Psoas muscle (tissue), 8 donors: ENCODE data around the gene SH3D21. TPM values are rescaled to one million over a fixed set of nuclear protein-coding genes. Genes with fewer than 3 reads are reported as not detected.

Experiments
- ATAC-seq, 4 donors: fragments of 200-7000 bp; cut with Tn5 transposase; one replicate each; pipeline ENCODE4 v1.9.1; 2020; ENCODE audit warnings: moderate library complexity in 3 of 4, mild to moderate bottlenecking in 2 of 4
- DNase-seq, 2 donors: peaks; one replicate each; pipeline ENCODE4 v3.0.0-alpha.2; 2020
- H3K27ac ChIP-seq: fragments of 200-600 bp; one replicate; pipeline ENCODE4 v1.8.0; 2022
- H3K27me3 ChIP-seq, 3 donors: fragments of 200-600 bp in 1 of 3; one replicate each; pipeline versions ENCODE4 v1.6.1 to v1.8.0; 2013 to 2022; ENCODE audit warnings: low read length in 2 of 3, mild to moderate bottlenecking in 2 of 3, moderate library complexity in 1 of 3; ENCODE audit not compliant: insufficient read depth in 3 of 3
- H3K36me3 ChIP-seq, 2 donors: fragments of 200-600 bp in 1 of 2; one replicate each; pipeline versions ENCODE4 v1.6.1 to v1.8.0; 2013 to 2022; ENCODE audit warnings: low read depth in 1 of 2, mild to moderate bottlenecking in 1 of 2, moderate library complexity in 1 of 2; ENCODE audit not compliant: insufficient read depth in 1 of 2
- H3K4me1 ChIP-seq: fragments of 200-600 bp; one replicate; pipeline ENCODE4 v1.8.0; 2022
- H3K4me3 ChIP-seq: fragments of 200-600 bp; one replicate; pipeline ENCODE4 v1.8.0; 2022; ENCODE audit warnings: mild to moderate bottlenecking
- H3K9me3 ChIP-seq: fragments of 200-600 bp; one replicate; pipeline ENCODE4 v1.8.0; 2022
- CTCF ChIP-seq: fragments of 200-600 bp; IDR thresholded peaks from one replicate; pipeline ENCODE4 v1.8.0; 2022; ENCODE audit warnings: antibody characterized with exemption
- WGBS, 3 donors: extraction: QIAGEN DNeasy Blood & Tissue Kit; methylation state at CpG; one replicate each; pipeline versions ENCODE4 v1.1.6 to v1.1.7; 2013; 5-methylcytosine and 5-hydroxymethylcytosine counted together
- intact Hi-C, 2 donors: fragments of 100-400 bp; cut with DNase I; formaldehyde crosslinking; loops; one replicate each; pipeline versions ENCODE4 v1.11.0 to v1.14.2; 2022
- polyA plus RNA-seq, 3 donors: library from polyadenylated mRNA; stranded (reverse); fragments of 200-250 nt; gene quantifications; one replicate each; pipeline ENCODE4 v1.2.3, GENCODE V29; 2013
- total RNA-seq, 4 donors: library from RNA; stranded (reverse); fragmentation: NEBNext Ultra II Directional in 2 of 4; extraction: Animal tissue kit (Norgen Biotek cat#: 25700) in 2 of 4; gene quantifications; one replicate each; pipeline versions ENCODE4 v1.2.1 to v1.2.4, GENCODE V29; 2021 to 2023
- donor health status: healthy with polysubstance abuse.
- donor health status: DM: no; HTN: no; CAD: no; lungs with moderate emphysema.
- donor health status: Bipolar disorder and iron deficiency.
- donor health status: healthy.
- donor health status: DM: yes; HTN: yes; CAD: no.
- donor health status: DM: no; HTN: no; CAD: no.
- donor health status: DM: no; HTN: no; CAD: no.
- donor health status: DM: yes; HTN: yes; CAD: no.

SH3D21 gene
- total and polyA plus RNA-seq, 7 donors: 0.36 to 1.1 (median 0.88) TPM

- Histone ChIP-seq H3K27ac (peak overlapping the region; percentile 79), H3K27me3 (no peaks in the 10 kb centered on the region), H3K4me1 (peaks cover 8% of the 10 kb centered on the region), H3K36me3 (peaks cover 0 to 57% of the 10 kb centered on the region in 2 donors), H3K4me3 (peak overlapping the region; percentile 73), H3K9me3 (no peaks in the 10 kb centered on the region)
- peak; percentile 92 to 94 (median 92) for ATAC-seq
- 1 to 2% (median 2%) methylated on average over 40 to 46 of the region's 46 CpGs for WGBS, 3 donors
- peak; percentile 92 to 95 for DNase-seq
- no peak for TF ChIP-seq CTCF
- intact Hi-C loops: loop anchor here in 1 of 2 donors (5.0 kb wide), 1 partner anchor 115 kb away; no protein-coding TSS in a partner anchor
These were observed 811 bp downstream of the SH3D21 start for GRCh38 chr1:36306902-36307456.

- 84 to 93% (median 89%) methylated on average over 9 to 10 of the region's 10 CpGs for WGBS, 3 donors
- no peaks in the 10 kb centered on the region for H3K9me3 ChIP-seq
- no peak overlapping the region for H3K27ac ChIP-seq
- DNase-seq (no peak), ATAC-seq (no peak)
- H3K4me3 ChIP-seq: peak overlapping the region; percentile 73
- H3K27me3 ChIP-seq: no peaks in the 10 kb centered on the region
- H3K4me1 ChIP-seq: peaks cover 8% of the 10 kb centered on the region
- peaks cover 0 to 49% of the 10 kb centered on the region in 2 donors for H3K36me3 ChIP-seq
- TF ChIP-seq CTCF: no peak
- intact Hi-C loops: loop anchor here in 1 of 2 donors (5.0 kb wide), 1 partner anchor 115 kb away; no protein-coding TSS in a partner anchor
These were observed 1.6 kb downstream of the SH3D21 start for GRCh38 chr1:36307601-36308330.

GRCh38 chr1:36309397-36309796 is 3.2 kb downstream of the SH3D21 start:
- 97 to 98% (median 97%) methylated on average over 7 of the region's 7 CpGs for WGBS, 3 donors
- intact Hi-C loops: loop anchor here in 1 of 2 donors (5.0 kb wide), 1 partner anchor 113 kb away; no protein-coding TSS in a partner anchor
- H3K4me1 ChIP-seq: peaks cover 8% of the 10 kb centered on the region
- peaks cover 0 to 33% of the 10 kb centered on the region in 2 donors for H3K36me3 ChIP-seq
- no peak for TF ChIP-seq CTCF
- H3K4me3 ChIP-seq: no peak overlapping the region
- H3K27me3 ChIP-seq: no peaks in the 10 kb centered on the region
- no peak overlapping the region for H3K27ac ChIP-seq
- DNase-seq (no peak), ATAC-seq (no peak)
- no peaks in the 10 kb centered on the region for H3K9me3 ChIP-seq

GRCh38 chr1:36320291-36320761 is 14.2 kb downstream of the SH3D21 start:
- Histone ChIP-seq H3K4me1 (peaks cover 10% of the 10 kb centered on the region), H3K9me3 (no peaks in the 10 kb centered on the region), H3K4me3 (peak overlapping the region; percentile 68), H3K27ac (peak overlapping the region; percentile 56), H3K36me3 (no peaks in the 10 kb centered on the region), H3K27me3 (peaks cover 0 to 5% (median 0%) of the 10 kb centered on the region in 3 donors)
- 64 to 72% (median 70%) methylated on average over 16 of the region's 16 CpGs for WGBS, 3 donors
- DNase-seq (no peak), ATAC-seq (no peak)
- intact Hi-C loops: no loop called here
- TF ChIP-seq CTCF: no peak
